Mesothelial cell of epicardium (in vitro differentiated cells): Measurements from ENCODE around the gene HMHB1. TPM values are rescaled to one million over a fixed set of nuclear protein-coding genes. Genes with fewer than 3 reads are reported as not detected.

ENCODE experiments used
- DNase-seq, 2 experiments: peaks; one replicate each; pipeline ENCODE4 v3.0.0; 2021; ENCODE audit warnings: low spot score in 2 of 2; ENCODE audit not compliant: unreplicated experiment in 2 of 2
- H3K27ac Mint-ChIP-seq: 2 replicates; pipeline ENCODE4 v1.8.0; 2021; ENCODE audit warnings: mixed read lengths
- H3K27me3 Mint-ChIP-seq: 2 replicates; pipeline ENCODE4 v1.8.0; 2021; ENCODE audit warnings: low read depth, mixed read lengths
- H3K36me3 Mint-ChIP-seq: 2 replicates; pipeline ENCODE4 v1.8.0; 2021; ENCODE audit warnings: mixed read lengths
- H3K4me1 Mint-ChIP-seq: 2 replicates; pipeline ENCODE4 v1.8.0; 2021; ENCODE audit warnings: mixed read lengths
- H3K4me3 Mint-ChIP-seq: 2 replicates; pipeline ENCODE4 v1.8.0; 2021; ENCODE audit warnings: mild to moderate bottlenecking, moderate library complexity, mixed read lengths
- H3K9me3 Mint-ChIP-seq: 2 replicates; pipeline ENCODE4 v1.8.0; 2021; ENCODE audit warnings: mixed read lengths
- CTCF ChIP-seq: fragments of 200-600 bp; sonication (generic); IDR thresholded peaks from one replicate; pipeline ENCODE4 v1.5.0; 2021; ENCODE audit warnings: antibody characterized with exemption; ENCODE audit not compliant: unreplicated experiment
- total RNA-seq: library from RNA; stranded (reverse); gene quantifications from 3 replicates; pipeline ENCODE4 v1.2.1, GENCODE V29; 2021

Gene HMHB1
- not detected in 3 replicates for total RNA-seq

GRCh38 chr5:143812085-143812705, at the start of gene HMHB1:
Gene HMHB1, plus strand, starts transcription at chr5:143812161.
- no peak for DNase-seq
- no peak for TF ChIP-seq CTCF
- H3K9me3 Mint-ChIP-seq, result peaks cover 11% of the 10 kb centered on the region
- H3K27ac Mint-ChIP-seq, result no peak within 1 kb of the TSS
- H3K4me3 Mint-ChIP-seq, result no peak within 1 kb of the TSS
- no peaks in the 10 kb centered on the region for H3K4me1 Mint-ChIP-seq
- peaks cover 12% of the 10 kb centered on the region for H3K27me3 Mint-ChIP-seq
- no peaks in the 10 kb centered on the region for H3K36me3 Mint-ChIP-seq

- Mint-ChIP-seq H3K27ac (no peak overlapping the region), H3K4me1 (peaks cover 8% of the 10 kb centered on the region), H3K36me3 (no peaks in the 10 kb centered on the region), H3K27me3 (peaks cover 7% of the 10 kb centered on the region), H3K4me3 (no peak overlapping the region), H3K9me3 (peaks cover 8% of the 10 kb centered on the region)
- TF ChIP-seq CTCF, result no peak
- DNase-seq, result no peak
These were observed 49.2 kb upstream of the HMHB1 start for GRCh38 chr5:143762636-143763220.

- Mint-ChIP-seq H3K27ac (no peak overlapping the region), H3K4me1 (peaks cover 4% of the 10 kb centered on the region), H3K36me3 (no peaks in the 10 kb centered on the region), H3K27me3 (peaks cover 7% of the 10 kb centered on the region), H3K4me3 (no peak overlapping the region), H3K9me3 (peaks cover 8% of the 10 kb centered on the region)
- DNase-seq, result no peak
- no peak for TF ChIP-seq CTCF
These were observed 44.8 kb upstream of the HMHB1 start for GRCh38 chr5:143767162-143767561.

GRCh38 chr5:143769026-143769786, 42.8 kb upstream of the HMHB1 start:
- Mint-ChIP-seq H3K4me3 (no peak overlapping the region), H3K36me3 (no peaks in the 10 kb centered on the region), H3K4me1 (peaks cover 4% of the 10 kb centered on the region), H3K27ac (no peak overlapping the region), H3K27me3 (peaks cover 4% of the 10 kb centered on the region), H3K9me3 (no peaks in the 10 kb centered on the region)
- no peak for TF ChIP-seq CTCF
- DNase-seq, result no peak

GRCh38 chr5:143770450-143770849, 41.5 kb upstream of the HMHB1 start:
- H3K9me3 Mint-ChIP-seq, result no peaks in the 10 kb centered on the region
- H3K36me3 Mint-ChIP-seq, result no peaks in the 10 kb centered on the region
- H3K27me3 Mint-ChIP-seq, result peaks cover 4% of the 10 kb centered on the region
- DNase-seq, result no peak
- H3K4me1 Mint-ChIP-seq, result peaks cover 4% of the 10 kb centered on the region
- no peak overlapping the region for H3K27ac Mint-ChIP-seq
- TF ChIP-seq CTCF, result no peak
- H3K4me3 Mint-ChIP-seq, result no peak overlapping the region
